Activated T-cell treated with anti-CD3 and anti-CD28 coated beads, Interleukin-2, amount 50 U/mL, for 4 hours (primary cell): ENCODE results near the gene RNF157. TPM values are rescaled to one million over a fixed set of nuclear protein-coding genes. Genes with fewer than 3 reads are reported as not detected.

Source experiments
- ATAC-seq, 2 donors: fragments of 200-7000 bp; cut with Tn5 transposase; one replicate each; pipeline ENCODE4 v1.10.0; 2021
- DNase-seq: peaks from one replicate; pipeline ENCODE4 v3.0.0-alpha.2; 2020
- H3K27me3 Mint-ChIP-seq: one replicate; pipeline ENCODE4 v1.8.0; 2021; ENCODE audit warnings: low read depth, mixed read lengths
- H3K36me3 Mint-ChIP-seq: one replicate; pipeline ENCODE4 v1.8.0; 2022; ENCODE audit warnings: mixed read lengths; ENCODE audit not compliant: insufficient read depth
- H3K4me1 Mint-ChIP-seq: one replicate; pipeline ENCODE4 v1.8.0; 2021; ENCODE audit warnings: low read depth, mixed read lengths
- H3K4me3 Mint-ChIP-seq: one replicate; pipeline ENCODE4 v1.8.0; 2021; ENCODE audit warnings: mild to moderate bottlenecking, moderate library complexity, mixed read lengths
- H3K9me3 Mint-ChIP-seq: one replicate; pipeline ENCODE4 v1.8.0; 2021; ENCODE audit warnings: mixed read lengths
- total RNA-seq, 3 donors: library from RNA; stranded (reverse); gene quantifications; one replicate each; pipeline ENCODE4 v1.2.1, GENCODE V29; 2021

Gene RNF157
- total RNA-seq, 3 donors from 2014 or later = 13.3 to 16.7 (median 14.9) TPM

DNA sequence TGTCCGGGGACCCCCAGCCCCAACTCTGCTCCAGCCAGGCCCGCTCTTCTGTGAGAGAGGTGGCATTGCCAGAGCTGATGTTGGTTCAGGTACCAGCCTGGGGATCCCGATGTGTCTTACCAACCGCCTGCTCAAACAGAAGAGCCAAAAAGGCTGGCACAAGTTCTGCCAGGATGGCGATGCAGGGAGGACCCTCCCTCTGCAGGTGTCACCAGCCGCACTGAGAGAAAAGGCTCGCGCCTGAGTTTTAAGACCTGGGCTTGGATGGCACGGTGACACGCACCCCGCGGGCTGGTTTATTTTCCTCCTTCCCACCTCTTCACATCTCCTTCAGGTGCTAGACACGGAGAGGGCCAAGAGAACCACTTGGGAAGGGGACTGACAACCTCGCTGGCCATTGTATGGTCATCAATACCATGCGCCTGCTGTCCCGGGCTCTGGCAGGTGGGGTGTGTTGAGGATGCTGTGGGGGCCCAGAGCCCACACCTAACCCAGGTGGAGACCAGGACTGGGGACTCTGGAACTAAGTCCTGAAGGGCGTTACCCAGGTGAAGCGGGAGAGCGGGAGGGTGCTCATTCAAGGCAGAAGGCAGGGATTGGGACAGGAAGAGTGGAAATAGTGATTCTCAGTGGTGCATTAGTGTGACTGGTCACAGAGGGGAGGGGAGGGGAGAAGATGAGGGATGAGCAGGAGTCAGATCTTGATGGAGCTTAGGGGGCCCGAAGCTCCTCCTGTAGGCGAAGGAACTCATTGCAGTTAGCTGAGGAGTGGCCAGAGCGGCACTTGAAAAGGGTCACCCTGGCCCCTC lies 115.5 kb downstream of the RNF157 start:
- DNase-seq = no peak
- Mint-ChIP-seq H3K4me1 (peaks cover 18% of the 10 kb centered on the region), H3K36me3 (no peaks in the 10 kb centered on the region), H3K27me3 (no peaks in the 10 kb centered on the region), H3K4me3 (no peak overlapping the region), H3K9me3 (no peaks in the 10 kb centered on the region)
- no peak for ATAC-seq

DNA sequence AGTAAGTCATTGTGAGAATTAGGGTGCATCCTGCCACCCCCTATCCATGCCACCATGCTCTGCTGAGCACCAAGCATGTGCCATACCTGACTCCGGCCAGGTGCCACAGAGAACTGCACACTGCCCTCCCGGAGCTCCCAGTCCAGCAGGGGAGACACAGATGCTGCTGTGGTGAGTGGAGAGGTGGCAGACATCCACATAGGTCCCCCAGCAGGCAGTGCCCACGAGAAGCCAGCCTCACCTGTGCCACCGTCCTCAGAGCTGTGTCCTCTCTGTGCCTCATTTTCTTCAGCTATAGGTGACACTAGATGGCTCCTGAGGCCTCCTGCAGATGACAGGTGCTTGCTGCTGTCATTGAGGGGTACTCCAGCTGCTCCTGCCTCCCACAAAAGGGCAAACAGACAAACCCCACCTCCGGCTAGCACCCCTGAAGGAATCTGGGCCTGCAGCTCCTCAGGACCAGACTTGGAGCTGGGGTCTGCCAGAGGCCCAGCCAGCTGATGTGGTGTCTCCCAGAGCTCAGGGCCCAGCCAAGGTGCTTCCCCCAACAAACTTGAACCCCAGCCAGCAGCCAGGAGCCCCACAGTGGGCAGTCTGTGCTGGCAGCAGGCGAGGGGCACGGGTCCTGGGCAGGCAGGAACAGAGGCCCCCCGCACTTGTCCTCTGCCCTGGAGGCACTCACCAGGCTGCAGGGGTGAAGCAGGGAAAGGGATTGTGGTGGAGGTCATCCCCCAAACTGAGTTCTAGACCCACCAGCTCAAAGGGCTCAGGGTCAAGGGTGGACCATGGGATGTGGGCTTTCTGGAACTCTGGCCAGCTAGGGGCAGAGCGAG lies 116.3 kb downstream of the RNF157 start:
- H3K9me3 Mint-ChIP-seq = no peaks in the 10 kb centered on the region
- no peaks in the 10 kb centered on the region for H3K36me3 Mint-ChIP-seq
- H3K4me3 Mint-ChIP-seq = no peak overlapping the region
- DNase-seq (no peak), ATAC-seq (no peak)
- peaks cover 18% of the 10 kb centered on the region for H3K4me1 Mint-ChIP-seq
- no peaks in the 10 kb centered on the region for H3K27me3 Mint-ChIP-seq

DNA sequence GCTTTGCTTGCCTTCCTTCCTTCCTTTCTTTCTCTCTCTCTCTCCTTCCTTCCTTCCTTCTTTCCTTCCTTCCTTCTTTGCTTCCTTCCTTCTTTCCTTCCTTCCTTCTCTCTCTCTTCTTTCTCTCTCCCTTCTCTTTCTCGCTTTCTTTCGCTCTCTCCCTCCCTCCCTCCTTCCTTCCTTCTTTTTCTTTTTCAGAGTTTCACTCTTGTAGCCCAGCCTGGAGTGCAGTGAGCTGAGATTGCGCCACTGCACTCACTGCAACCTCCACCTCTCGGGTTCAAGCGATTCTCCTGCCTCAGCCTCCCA lies 117.1 kb downstream of the RNF157 start:
- Mint-ChIP-seq H3K36me3 (no peaks in the 10 kb centered on the region), H3K4me1 (peaks cover 18% of the 10 kb centered on the region), H3K9me3 (no peaks in the 10 kb centered on the region), H3K4me3 (no peak overlapping the region), H3K27me3 (no peaks in the 10 kb centered on the region)
- ATAC-seq = no peak
- DNase-seq = no peak

DNA sequence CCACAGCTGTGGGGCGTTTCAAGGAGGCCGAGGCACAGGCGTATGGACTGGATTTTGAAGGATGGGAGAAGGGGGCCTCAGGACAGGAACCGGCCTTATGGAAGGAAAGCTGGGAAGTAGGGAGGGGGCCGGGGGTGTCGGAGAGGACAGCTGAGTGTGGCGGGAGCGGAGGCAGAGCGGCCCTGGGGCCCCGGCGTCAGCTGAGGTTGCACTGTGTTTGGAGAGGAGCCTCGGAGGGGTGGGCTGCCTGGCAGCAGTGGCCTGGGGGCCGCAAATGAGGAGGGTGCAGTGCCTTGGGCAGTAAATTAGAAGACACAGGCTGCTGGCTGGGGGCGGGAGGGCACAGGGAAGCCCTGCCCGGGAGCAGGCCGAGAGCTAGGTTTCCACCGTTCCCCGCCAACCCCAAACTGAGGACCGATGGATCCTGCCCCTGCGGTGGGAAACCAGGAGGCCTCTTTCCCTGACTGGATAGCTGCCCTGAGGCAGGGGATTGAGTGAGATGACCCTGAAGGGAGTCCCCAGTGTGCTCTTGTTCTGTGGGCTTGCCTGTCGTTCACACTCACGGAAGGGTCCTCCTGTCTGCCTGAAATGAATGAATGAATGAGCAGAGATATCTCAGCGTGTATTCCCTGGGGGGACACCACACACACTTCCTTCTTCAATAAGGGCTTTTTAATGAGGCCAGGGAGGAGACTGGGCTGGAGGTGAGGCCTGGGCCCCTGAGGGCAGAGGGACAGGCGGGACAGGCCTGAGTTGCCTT lies 117.7 kb downstream of the RNF157 start:
- ATAC-seq (no peak), DNase-seq (no peak)
- peaks cover 18% of the 10 kb centered on the region for H3K4me1 Mint-ChIP-seq
- H3K4me3 Mint-ChIP-seq = peak overlapping the region; percentile 31
- H3K9me3 Mint-ChIP-seq = no peaks in the 10 kb centered on the region
- H3K27me3 Mint-ChIP-seq = no peaks in the 10 kb centered on the region
- no peaks in the 10 kb centered on the region for H3K36me3 Mint-ChIP-seq

DNA sequence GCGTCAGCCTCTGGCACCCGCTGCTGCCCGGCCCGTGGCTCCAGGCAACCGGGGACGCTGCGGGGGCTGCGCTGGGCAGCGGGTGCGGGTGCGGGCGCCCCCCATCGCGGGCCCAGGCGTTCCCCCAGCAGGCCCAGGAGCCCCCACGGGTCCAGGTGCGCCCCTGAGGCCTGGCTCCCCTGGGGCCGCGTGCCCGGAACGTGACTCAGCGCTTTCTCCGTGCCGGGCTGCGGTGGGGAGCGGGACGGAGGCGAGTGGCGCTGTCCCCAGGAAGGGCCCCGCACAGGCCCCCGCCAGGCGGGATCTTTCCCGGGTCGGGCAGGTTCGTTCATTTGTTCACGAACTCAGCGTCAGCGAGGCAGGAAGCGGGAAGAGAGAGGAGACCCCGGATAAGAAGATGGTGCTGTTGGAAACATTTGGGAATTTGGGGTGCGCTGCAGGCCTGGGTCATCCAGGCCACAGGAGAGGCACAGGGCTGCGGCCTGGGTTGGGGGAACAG lies 118.3 kb downstream of the RNF157 start:
- no peaks in the 10 kb centered on the region for H3K27me3 Mint-ChIP-seq
- DNase-seq = no peak
- peak; percentile 37 to 38 for ATAC-seq

DNA sequence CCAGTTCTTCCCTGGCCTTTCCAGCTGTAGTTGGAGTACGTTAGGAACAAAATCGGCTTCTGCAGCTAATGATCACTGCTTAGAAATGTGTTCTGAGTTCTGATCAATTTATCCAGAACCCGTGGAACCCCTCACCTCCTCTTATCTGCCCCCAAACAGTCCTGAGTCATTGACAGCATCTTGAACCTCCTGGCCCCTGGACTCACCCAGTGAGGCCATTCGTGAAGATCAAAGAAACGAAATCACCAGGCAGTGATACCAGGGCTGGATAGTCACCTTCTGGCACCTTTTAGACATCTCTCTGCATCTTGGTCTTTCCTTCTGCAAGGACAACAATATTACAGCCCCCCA lies 119.7 kb downstream of the RNF157 start:
- no peak for DNase-seq
- Mint-ChIP-seq H3K4me3 (peak overlapping the region; percentile 21), H3K27me3 (no peaks in the 10 kb centered on the region), H3K36me3 (no peaks in the 10 kb centered on the region), H3K4me1 (peaks cover 4% of the 10 kb centered on the region), H3K9me3 (no peaks in the 10 kb centered on the region)
- ATAC-seq = no peak

More for the DNA sequence above, 118.3 kb downstream of the RNF157 start:
- Mint-ChIP-seq H3K4me1 (peaks cover 14% of the 10 kb centered on the region), H3K9me3 (no peaks in the 10 kb centered on the region), H3K36me3 (no peaks in the 10 kb centered on the region), H3K4me3 (peak overlapping the region; percentile 31)

DNA sequence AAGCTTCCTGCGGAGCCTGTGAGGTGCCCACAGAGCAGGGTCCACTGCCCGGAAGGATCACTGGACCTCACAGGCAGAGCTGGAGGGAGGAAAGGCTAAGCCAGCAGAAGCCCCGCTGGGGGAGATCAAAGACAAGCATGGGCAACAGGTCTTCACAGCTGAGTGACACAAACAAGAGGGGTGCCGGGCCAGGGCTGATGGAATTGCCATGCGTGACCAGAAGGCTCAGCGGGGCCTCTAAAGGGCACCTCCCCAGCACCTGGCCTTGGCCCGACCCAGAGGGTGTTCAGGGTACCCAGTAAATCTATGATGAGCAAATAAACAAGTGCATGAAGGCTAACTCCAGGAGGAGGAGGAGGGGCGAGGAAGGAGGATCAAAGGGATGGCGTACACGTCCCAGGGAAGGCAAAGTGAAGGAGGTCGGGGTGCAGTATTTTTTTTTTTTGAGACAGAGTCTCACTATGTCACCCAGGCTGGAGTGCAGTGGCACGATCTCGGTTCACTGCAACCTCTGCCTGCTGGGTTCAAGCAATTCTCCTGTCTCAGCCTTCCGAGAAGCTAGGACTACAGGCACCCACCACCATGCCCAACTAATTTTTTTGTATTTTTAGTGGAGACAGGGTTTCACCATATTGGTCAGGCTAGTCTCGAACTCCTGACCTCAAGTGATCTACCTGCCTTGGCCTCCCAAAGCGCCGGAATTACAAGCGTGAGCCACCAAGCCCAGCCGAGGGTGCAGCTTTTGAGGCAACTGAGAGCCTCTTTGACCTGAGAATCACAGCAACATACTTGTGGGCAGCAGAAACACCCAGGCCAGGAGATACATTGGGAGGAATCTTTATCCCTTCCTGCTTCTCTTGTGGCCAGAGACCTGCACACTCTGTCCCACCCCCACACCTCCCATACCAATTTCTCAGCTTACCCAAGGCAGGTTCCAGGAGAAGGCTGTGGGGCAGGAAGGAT lies 120.6 kb downstream of the RNF157 start:
- Mint-ChIP-seq H3K4me1 (peaks cover 4% of the 10 kb centered on the region), H3K9me3 (no peaks in the 10 kb centered on the region), H3K27me3 (no peaks in the 10 kb centered on the region), H3K36me3 (no peaks in the 10 kb centered on the region), H3K4me3 (no peak overlapping the region)
- ATAC-seq = no peak
- DNase-seq = no peak

DNA sequence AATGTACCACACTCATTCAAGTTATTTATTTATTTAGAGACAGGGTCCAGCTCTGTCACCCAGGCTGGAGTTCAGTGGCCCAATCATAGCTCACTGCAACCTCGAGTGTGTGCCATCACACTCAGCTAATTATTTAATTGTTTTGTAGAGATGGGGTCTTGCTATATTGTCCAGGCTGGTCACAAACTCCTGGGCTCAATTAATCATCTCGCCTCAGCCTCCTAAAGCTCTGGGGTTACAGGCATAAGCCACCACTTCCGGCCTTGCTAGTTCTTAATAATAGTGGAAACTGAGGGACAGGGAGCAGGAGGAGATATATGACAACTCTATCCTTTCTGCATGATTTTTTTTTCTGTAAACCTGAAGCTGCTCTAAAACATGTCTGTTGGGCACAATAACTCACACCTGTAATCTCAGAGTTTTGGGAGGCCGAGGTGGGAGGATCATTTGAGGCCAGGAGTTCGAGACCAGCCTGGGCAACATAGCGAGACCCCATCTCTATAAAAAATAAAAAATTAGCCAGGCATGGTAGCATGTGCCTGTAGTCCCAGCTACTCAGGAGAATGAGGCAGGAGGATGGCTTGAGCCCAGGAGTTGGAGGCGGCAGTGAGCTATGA lies 125.0 kb downstream of the RNF157 start:
- DNase-seq (no peak), ATAC-seq (no peak)
- H3K4me1 Mint-ChIP-seq = no peaks in the 10 kb centered on the region
- H3K36me3 Mint-ChIP-seq = no peaks in the 10 kb centered on the region
- H3K4me3 Mint-ChIP-seq = no peak overlapping the region
- no peaks in the 10 kb centered on the region for H3K9me3 Mint-ChIP-seq
- no peaks in the 10 kb centered on the region for H3K27me3 Mint-ChIP-seq

DNA sequence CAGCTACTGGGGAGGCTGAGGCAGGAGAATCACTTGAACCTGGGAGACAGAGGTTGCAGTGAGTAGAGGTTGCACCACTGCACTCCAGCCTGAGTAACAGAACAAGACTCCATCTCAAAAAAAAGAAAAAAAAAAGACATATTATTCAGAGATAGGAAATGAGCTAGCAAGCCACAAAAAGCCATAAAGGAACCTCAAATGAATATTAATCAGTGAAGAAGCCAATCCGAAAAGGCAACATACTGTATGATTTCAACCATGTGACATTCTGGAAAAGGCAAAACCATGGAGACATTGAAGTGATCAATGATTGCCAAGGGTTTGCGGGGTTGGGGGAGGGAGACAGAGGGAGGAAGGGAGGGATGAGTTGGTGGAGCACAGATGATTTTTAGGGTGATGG lies 128.3 kb downstream of the RNF157 start:
- Mint-ChIP-seq H3K4me3 (no peak overlapping the region), H3K36me3 (no peaks in the 10 kb centered on the region), H3K9me3 (no peaks in the 10 kb centered on the region), H3K27me3 (no peaks in the 10 kb centered on the region), H3K4me1 (no peaks in the 10 kb centered on the region)
- ATAC-seq (no peak), DNase-seq (no peak)

DNA sequence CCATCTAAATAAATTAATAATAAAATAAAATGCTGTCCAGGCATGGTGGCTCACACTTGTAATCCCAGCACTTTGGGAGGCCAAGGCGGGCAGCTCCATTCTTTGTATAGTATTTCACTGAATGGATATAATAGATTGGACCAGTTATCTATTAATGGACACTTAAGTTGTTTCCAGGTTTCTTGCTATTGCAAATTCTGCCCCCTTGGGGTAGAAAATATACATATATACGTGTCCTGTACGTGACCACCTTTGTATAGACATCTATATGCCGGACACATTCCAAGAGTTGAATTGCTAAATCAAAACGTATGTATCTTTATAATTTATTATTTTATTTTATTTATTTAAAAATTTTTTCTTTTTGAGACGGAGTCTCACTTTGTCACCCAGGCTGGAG lies 132.8 kb downstream of the RNF157 start:
- Mint-ChIP-seq H3K4me3 (no peak overlapping the region), H3K9me3 (no peaks in the 10 kb centered on the region)
- no peak for ATAC-seq

DNA sequence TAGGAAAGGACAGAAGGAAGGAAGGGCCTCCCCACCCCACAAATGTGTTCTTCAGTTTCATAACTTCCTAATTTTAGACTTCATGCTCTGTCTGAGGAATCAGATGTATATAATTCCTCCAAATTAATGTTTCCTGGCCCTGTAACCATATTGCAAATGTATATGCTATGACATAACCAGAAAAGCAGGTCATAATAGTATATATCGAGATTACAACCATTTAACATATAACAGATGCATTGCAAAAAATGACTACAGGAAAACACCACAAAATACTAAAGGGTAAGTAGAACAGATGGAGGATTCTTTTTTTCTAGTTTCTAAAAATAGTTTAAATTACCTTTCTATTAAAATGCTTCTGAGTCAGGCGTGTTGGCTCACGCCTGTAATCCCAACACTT lies 133.6 kb downstream of the RNF157 start:
- H3K4me1 Mint-ChIP-seq = peaks cover 20% of the 10 kb centered on the region
- H3K9me3 Mint-ChIP-seq = no peaks in the 10 kb centered on the region
- H3K27me3 Mint-ChIP-seq = no peaks in the 10 kb centered on the region
- H3K4me3 Mint-ChIP-seq = no peak overlapping the region
- ATAC-seq = no peak
- DNase-seq = no peak
- no peaks in the 10 kb centered on the region for H3K36me3 Mint-ChIP-seq

More for the DNA sequence above, 132.8 kb downstream of the RNF157 start:
- DNase-seq = no peak
- Mint-ChIP-seq H3K27me3 (no peaks in the 10 kb centered on the region), H3K36me3 (no peaks in the 10 kb centered on the region), H3K4me1 (peaks cover 16% of the 10 kb centered on the region)

DNA sequence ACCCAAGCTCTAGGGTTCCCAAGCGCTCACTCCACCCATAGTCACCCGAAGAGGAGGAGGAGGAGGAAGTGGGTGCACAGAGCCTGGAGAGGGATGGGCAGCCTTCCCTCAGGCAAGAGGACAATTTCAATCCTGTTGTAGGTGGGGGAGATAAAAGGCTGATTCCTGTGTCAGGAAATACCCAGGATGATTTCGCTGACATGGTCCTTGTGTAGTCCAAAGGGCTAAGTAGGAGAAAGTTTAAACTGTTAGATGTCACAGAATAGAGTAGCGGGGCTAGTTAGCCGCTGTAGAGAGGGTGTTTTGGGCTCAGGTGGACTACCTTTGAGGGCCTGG lies 135.4 kb downstream of the RNF157 start:
- Mint-ChIP-seq H3K27me3 (no peaks in the 10 kb centered on the region), H3K4me1 (peaks cover 28% of the 10 kb centered on the region), H3K9me3 (no peaks in the 10 kb centered on the region), H3K36me3 (peaks cover 3% of the 10 kb centered on the region), H3K4me3 (peak overlapping the region; percentile 38)
- DNase-seq (no peak), ATAC-seq (no peak)

DNA sequence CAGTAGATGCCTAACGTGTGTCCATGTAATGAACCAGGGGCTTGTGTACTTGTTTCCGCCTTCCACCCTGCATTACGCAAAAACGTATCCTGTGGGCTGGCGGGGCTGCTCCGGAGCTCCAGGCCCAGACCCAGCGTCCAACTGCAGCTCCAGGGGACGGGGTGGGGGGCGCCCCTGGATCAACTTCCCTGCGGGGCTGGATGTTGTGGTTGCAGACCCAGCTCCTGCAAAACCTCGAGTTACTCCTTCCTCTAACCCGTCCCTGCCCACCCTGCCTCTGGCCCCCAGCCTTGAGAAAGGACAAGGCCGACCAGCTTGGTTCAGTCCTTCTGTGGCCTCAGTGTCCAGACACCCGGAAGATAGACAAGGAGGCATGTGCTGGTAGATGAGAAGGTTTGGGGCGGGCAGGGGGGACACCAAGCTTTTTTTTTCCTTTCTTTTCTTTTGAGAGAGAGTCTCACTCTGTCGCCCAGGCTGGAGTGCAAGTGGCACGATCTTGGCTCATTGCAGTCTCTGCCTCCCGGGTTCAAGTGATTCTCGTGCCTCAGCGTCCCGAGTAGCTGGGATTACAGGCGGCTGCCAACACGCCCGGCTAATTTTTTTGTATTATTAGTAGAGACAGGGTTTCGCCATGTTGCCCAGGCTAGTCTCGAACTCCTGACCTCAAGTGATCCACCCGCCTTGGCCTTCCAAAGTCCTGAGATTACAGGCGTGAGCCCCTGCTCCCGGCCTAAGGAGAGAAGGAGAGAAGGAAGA lies 136.0 kb downstream of the RNF157 start:
- no peak for ATAC-seq
- Mint-ChIP-seq H3K9me3 (no peaks in the 10 kb centered on the region), H3K36me3 (peaks cover 5% of the 10 kb centered on the region), H3K4me1 (peaks cover 28% of the 10 kb centered on the region), H3K4me3 (peak overlapping the region; percentile 97), H3K27me3 (no peaks in the 10 kb centered on the region)
- DNase-seq = no peak
